ENCODE data around the gene PCDHA7. TPM values are rescaled to one million over a fixed set of nuclear protein-coding genes. Genes with fewer than 3 reads are reported as not detected.
"Not testable (repeated sequence)": the region's sequence is repeated elsewhere in the genome, so short reads cannot be mapped to it uniquely, and the experiment has no call there.

The PCDHA7 gene
- total RNA-seq, 2 experiments from 2014 or later: not detected

DNA sequence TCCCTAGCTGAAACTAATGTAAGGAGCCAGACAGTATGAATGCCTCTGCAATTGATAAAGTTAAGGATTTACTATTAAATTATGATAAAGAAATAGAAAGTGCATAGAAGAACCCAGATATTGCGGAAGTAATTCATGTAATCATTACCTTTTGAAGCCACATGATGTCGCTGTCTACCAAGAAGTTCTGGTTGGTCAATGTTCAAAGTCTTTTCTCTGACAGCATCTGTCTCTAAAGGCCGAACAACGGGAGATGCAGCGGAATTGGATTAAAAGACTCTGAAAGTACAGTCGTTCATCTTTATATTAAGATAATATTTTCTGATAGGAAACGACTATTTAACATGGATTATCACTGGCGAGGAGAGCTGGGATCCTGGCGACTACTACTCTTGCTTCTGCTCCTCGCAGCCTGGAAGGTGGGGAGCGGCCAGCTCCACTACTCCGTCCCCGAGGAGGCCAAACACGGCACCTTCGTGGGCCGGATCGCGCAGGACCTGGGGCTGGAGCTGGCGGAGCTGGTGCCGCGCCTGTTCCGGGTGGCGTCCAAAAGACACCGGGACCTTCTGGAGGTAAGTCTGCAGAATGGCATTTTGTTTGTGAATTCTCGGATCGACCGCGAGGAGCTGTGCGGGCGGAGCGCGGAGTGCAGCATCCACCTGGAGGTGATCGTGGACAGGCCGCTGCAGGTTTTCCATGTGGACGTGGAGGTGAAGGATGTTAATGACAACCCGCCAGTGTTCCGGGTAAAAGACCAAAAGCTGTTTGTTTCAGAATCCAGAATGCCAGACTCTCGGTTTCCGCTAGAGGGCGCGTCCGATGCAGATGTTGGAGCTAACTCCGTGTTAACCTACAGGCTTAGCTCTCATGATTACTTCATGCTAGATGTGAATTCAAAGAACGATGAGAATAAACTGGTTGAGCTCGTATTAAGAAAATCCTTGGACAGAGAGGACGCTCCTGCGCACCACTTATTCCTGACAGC is 7.2 kb downstream of the PCDHA7 start, which contains the start of gene PCDHA8:
Gene PCDHA8, plus strand, starts transcription at position 210 of the 985 bp plus-strand sequence. Its CDS starts 135 bp downstream, at position 345.
- peak; percentile 24 for DNase-seq
- Mint-ChIP-seq H3K27ac (no peak within 1 kb of the TSS), H3K4me3 (no peak within 1 kb of the TSS), H3K27me3 (peaks cover 17% of the 10 kb centered on the region), H3K9me3 (peaks cover 8% of the 10 kb centered on the region), H3K4me1 (ENCODE audit: low read depth) (no peaks in the 10 kb centered on the region), H3K36me3 (ENCODE audit: low read depth) (peaks cover 4% of the 10 kb centered on the region)
- intact Hi-C loops (cut with micrococcal nuclease): no loop called here
- TF ChIP-seq, protein P1, sequence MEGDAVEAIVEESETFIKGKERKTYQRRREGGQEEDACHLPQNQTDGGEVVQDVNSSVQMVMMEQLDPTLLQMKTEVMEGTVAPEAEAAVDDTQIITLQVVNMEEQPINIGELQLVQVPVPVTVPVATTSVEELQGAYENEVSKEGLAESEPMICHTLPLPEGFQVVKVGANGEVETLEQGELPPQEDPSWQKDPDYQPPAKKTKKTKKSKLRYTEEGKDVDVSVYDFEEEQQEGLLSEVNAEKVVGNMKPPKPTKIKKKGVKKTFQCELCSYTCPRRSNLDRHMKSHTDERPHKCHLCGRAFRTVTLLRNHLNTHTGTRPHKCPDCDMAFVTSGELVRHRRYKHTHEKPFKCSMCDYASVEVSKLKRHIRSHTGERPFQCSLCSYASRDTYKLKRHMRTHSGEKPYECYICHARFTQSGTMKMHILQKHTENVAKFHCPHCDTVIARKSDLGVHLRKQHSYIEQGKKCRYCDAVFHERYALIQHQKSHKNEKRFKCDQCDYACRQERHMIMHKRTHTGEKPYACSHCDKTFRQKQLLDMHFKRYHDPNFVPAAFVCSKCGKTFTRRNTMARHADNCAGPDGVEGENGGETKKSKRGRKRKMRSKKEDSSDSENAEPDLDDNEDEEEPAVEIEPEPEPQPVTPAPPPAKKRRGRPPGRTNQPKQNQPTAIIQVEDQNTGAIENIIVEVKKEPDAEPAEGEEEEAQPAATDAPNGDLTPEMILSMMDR (IDR thresholded peaks at IDR 0.05): peak; percentile 7
- CTCF ChIA-PET: interaction anchor here (0.6 to 2.2 kb wide), 12 partner anchors 11 to 572 kb away, joined by 3 to 7 read pairs (median 4); partner anchors contain the start of genes PCDHA10, PCDHA5, PCDHA6 and PCDHGA10
- ATAC-seq: no peak
- POLR2A ChIA-PET: no interaction called here

DNA sequence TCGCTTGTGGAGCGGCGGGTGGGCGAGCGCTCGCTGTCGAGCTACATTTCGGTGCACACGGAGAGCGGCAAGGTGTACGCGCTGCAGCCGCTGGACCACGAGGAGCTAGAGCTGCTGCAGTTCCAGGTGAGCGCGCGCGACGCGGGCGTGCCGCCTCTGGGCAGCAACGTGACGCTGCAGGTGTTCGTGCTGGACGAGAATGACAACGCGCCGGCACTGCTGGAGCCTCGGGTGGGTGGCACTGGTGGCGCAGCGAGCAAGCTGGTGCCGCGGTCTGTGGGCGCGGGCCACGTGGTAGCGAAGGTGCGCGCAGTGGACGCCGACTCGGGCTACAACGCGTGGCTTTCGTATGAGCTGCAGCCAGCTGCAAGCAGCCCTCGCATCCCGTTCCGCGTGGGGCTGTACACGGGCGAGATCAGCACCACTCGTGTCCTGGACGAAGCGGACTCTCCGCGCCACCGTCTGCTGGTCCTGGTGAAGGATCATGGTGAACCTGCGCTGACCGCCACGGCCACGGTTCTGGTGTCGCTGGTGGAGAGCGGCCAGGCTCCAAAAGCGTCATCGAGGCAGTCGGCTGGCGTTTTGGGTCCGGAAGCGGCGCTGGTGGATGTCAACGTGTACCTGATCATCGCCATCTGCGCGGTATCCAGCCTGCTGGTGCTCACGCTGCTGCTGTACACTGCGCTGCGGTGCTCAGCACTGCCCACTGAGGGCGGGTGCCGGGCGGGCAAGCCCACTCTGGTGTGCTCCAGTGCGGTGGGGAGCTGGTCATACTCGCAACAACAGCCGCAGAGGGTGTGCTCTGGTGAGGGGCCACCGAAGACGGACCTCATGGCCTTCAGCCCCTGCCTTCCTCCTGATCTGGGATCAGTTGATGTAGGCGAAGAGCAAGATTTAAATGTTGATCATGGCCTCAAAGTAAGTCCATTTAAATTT is 9.0 kb downstream of the PCDHA7 start:
- Mint-ChIP-seq H3K9me3 (peaks cover 16% of the 10 kb centered on the region), H3K27me3 (peaks cover 24% of the 10 kb centered on the region), H3K36me3 (ENCODE audit: low read depth) (peaks cover 4% of the 10 kb centered on the region), H3K4me1 (ENCODE audit: low read depth) (no peaks in the 10 kb centered on the region), H3K27ac (no peak overlapping the region), H3K4me3 (no peak overlapping the region)
- ATAC-seq (no peak), DNase-seq (no peak)
- ChIA-PET CTCF (no interaction called here), POLR2A (no interaction called here)
- TF ChIP-seq, protein P1 (IDR thresholded peaks at IDR 0.05): no peak
- intact Hi-C loops (cut with micrococcal nuclease): no loop called here

DNA sequence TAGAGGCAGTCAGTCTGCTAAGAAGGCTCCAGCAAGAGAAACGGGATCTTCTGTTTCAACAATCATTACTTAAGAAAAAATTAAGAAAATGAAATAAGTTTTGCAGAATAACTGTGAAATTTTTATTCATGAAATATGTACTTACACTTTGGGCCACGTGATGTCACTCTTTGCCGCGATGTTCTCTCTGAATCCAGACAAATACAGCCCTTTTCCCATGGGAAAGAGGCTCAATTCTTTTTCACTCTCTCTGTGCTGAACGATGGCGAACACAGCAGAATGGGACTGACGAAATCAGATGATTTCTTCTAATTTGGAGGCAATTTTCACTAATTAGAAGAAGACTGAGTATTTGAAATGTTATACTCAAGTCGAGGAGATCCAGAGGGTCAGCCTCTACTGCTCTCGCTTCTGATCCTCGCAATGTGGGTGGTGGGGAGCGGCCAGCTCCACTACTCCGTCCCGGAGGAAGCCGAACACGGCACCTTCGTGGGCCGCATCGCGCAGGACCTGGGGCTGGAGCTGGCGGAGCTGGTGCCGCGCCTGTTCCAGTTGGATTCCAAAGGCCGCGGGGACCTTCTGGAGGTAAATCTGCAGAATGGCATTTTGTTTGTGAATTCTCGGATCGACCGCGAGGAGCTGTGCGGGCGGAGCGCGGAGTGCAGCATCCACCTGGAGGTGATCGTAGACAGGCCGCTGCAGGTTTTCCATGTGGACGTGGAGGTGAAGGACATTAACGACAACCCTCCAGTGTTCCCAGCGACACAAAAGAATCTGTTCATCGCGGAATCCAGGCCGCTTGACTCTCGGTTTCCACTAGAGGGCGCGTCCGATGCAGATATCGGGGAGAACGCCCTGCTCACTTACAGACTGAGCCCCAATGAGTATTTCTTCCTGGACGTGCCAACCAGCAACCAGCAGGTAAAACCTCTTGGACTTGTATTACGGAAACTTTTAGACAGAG is 14.4 kb downstream of the PCDHA7 start, which contains the start of gene PCDHA9:
Gene PCDHA9, plus strand, starts transcription at position 244 of the 964 bp plus-strand sequence. Its CDS starts 114 bp downstream, at position 358.
- H3K4me3 Mint-ChIP-seq; H3K4me1 Mint-ChIP-seq (ENCODE audit: low read depth); ATAC-seq; H3K9me3 Mint-ChIP-seq; CTCF ChIA-PET; H3K27ac Mint-ChIP-seq; POLR2A ChIA-PET; DNase-seq; H3K36me3 Mint-ChIP-seq (ENCODE audit: low read depth); intact Hi-C loops (cut with micrococcal nuclease): not testable (repeated sequence)
- peaks cover 18% of the 10 kb centered on the region for H3K27me3 Mint-ChIP-seq

DNA sequence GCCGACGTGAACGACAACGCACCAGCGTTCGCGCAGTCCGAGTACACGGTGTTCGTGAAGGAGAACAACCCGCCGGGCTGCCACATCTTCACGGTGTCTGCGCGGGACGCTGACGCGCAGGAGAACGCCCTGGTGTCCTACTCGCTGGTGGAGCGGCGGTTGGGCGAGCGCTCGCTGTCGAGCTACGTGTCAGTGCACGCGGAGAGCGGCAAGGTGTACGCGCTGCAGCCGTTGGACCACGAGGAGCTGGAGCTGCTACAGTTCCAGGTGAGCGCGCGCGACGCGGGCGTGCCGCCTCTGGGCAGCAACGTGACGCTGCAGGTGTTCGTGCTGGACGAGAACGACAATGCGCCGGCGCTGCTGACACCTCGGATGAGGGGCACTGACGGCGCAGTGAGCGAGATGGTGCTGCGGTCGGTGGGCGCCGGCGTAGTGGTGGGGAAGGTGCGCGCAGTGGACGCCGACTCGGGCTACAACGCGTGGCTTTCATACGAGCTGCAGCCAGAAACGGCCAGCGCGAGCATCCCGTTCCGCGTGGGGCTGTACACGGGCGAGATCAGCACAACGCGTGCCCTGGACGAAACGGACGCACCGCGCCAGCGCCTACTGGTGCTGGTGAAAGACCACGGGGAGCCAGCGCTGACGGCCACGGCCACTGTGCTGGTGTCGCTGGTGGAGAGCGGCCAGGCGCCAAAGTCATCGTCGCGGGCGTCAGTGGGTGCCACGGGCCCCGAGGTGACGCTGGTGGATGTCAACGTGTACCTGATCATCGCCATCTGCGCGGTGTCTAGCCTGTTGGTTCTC is 16.0 kb downstream of the PCDHA7 start:
- H3K4me1 Mint-ChIP-seq (ENCODE audit: low read depth); H3K4me3 Mint-ChIP-seq; H3K9me3 Mint-ChIP-seq; CTCF ChIA-PET; DNase-seq; POLR2A ChIA-PET; H3K27ac Mint-ChIP-seq; H3K36me3 Mint-ChIP-seq (ENCODE audit: low read depth); intact Hi-C loops (cut with micrococcal nuclease); ATAC-seq: not testable (repeated sequence)
- peaks cover 21% of the 10 kb centered on the region for H3K27me3 Mint-ChIP-seq

Measured in activated CD8-positive, alpha-beta T cell treated with anti-CD3 and anti-CD28 coated beads for 36 hours (primary cell).